Activated CD8-positive, alpha-beta T cell treated with anti-CD3 and anti-CD28 coated beads for 36 hours (primary cell): Measurements from ENCODE around the gene RNASEH1. TPM values are rescaled to one million over a fixed set of nuclear protein-coding genes. Genes with fewer than 3 reads are reported as not detected.
"Not testable (repeated sequence)": the region's sequence is repeated elsewhere in the genome, so short reads cannot be mapped to it uniquely, and the experiment has no call there.

Experiments used
- ATAC-seq: fragments of 200-7000 bp; cut with Tn5 transposase; one replicate; pipeline ENCODE4 v1.10.0; 2021; ENCODE audit warnings: mild to moderate bottlenecking, moderate library complexity
- CTCF ChIA-PET: fragments of 350-600 bp; sonication (Branson Sonifier 250); formaldehyde crosslinking; loops from one replicate; lab custom pipeline; 2021; ENCODE audit warnings: antibody characterized with exemption; lab: Charles Lee
- POLR2A ChIA-PET: fragments of 350-600 bp; sonication (Branson Sonifier 250); formaldehyde crosslinking; loops from one replicate; lab custom pipeline; 2021; ENCODE audit warnings: antibody characterized with exemption; lab: Charles Lee
- DNase-seq: peaks from one replicate; pipeline ENCODE4 v3.0.0-alpha.2; 2020
- H3K27ac Mint-ChIP-seq: one replicate; pipeline ENCODE4 v1.8.0; 2021; ENCODE audit warnings: mild to moderate bottlenecking, mixed read lengths
- H3K27me3 Mint-ChIP-seq: one replicate; pipeline ENCODE4 v1.8.0; 2021; ENCODE audit warnings: mixed read lengths
- H3K36me3 Mint-ChIP-seq: one replicate; pipeline ENCODE4 v1.8.0; 2021; ENCODE audit warnings: low read depth, mixed read lengths
- H3K4me1 Mint-ChIP-seq: one replicate; pipeline ENCODE4 v1.8.0; 2021; ENCODE audit warnings: low read depth, mixed read lengths
- H3K4me3 Mint-ChIP-seq: one replicate; pipeline ENCODE4 v1.8.0; 2021; ENCODE audit warnings: mild to moderate bottlenecking, moderate library complexity, mixed read lengths
- H3K9me3 Mint-ChIP-seq: one replicate; pipeline ENCODE4 v1.8.0; 2021; ENCODE audit warnings: mixed read lengths
- CTCF ChIP-seq: fragments of 200-600 bp; IDR thresholded peaks from one replicate; pipeline ENCODE4 v1.8.0; 2022; ENCODE audit warnings: antibody characterized with exemption, mild to moderate bottlenecking
- intact Hi-C: fragments of 100-400 bp; cut with micrococcal nuclease; formaldehyde crosslinking; loops from one replicate; pipeline ENCODE4 v1.10.0; 2022
- total RNA-seq, 2 experiments: library from RNA; stranded (reverse); gene quantifications; one replicate each; pipeline ENCODE4 v1.2.3, GENCODE V29; 2021

Gene RNASEH1
- total RNA-seq, 2 experiments from 2014 or later = 23.4 to 24.7 TPM

DNA sequence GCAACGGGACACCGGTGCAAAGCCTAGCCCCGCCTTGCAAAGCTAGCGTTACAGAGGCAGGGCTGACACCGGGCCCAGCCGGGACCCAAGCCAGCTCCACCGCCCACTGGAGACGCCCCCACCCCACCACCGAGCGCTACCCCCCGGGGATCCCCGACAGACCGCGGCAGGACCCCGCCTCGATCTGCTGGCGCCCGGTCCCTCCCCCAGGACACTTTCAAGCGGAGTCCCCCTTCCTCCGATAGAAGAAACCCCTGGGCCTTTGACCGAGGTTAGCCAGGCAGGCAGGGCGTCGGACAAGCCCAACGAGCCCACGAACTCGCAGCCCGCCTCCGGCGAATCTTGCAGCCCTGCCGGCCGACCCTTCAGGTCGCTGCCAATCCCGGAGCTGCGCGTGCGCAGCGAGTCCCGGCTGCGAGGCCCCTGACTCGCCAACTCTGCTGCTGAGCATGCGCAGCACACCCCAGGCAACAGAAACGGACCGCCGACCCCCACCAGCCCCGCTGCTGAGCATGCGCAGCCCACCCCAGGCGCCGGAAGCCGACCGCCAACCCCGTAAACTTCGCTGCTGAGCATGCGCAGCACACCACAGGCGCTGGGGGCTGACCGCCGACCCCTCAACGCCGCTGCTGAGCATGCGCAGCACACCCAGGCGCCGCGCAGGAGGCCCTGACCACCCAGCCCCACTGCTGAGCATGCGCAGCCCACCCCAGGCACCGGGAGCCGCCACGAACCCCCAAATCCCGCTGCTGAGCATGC is 39.5 kb downstream of the RNASEH1 start:
- peaks cover 24% of the 10 kb centered on the region for H3K36me3 Mint-ChIP-seq
- peak overlapping the region; percentile 89 for H3K4me3 Mint-ChIP-seq
- POLR2A ChIA-PET = interaction anchor here (0.8 to 1.2 kb wide), 4 partner anchors 14 to 61 kb away, joined by 3 read pairs; no protein-coding TSS in a partner anchor
- intact Hi-C loops = no loop called here
- ATAC-seq (peak; percentile 88), DNase-seq (peak; percentile 97)
- CTCF ChIA-PET = no interaction called here
- peaks cover 7% of the 10 kb centered on the region for H3K9me3 Mint-ChIP-seq
- peak overlapping the region; percentile 87 for H3K27ac Mint-ChIP-seq
- no peak for TF ChIP-seq CTCF
- H3K27me3 Mint-ChIP-seq = no peaks in the 10 kb centered on the region
- H3K4me1 Mint-ChIP-seq = peaks cover 26% of the 10 kb centered on the region

DNA sequence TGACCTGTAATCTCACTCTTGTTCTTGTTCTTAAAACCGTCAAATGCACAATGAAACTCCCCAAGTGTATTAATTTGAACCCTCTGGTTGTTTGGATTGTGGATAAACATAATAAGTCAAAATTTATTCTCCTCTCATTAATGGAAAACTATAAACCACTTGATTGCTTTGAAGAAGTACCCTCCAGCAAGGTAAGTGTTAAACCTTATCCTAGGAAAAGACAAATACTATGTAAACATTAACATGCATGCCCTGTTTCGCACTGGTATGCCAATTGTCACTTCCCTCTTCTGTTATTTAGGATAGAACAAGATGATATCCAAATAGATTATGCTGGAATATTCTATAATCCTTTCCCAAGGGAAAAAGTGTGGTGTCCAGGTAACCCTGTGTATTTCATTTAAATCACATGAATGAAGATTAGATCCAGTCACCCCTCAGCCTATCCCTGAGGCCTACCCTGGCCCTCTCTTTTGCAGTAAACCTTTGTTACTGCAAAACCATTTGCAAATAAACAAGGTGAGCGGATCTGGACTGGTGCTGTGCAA is 40.1 kb downstream of the RNASEH1 start:
- POLR2A ChIA-PET = interaction anchor here (0.8 to 1.2 kb wide), 3 partner anchors 14 to 61 kb away, joined by 3 read pairs; no protein-coding TSS in a partner anchor
- TF ChIP-seq CTCF = no peak
- H3K4me1 Mint-ChIP-seq = peaks cover 26% of the 10 kb centered on the region
- H3K27ac Mint-ChIP-seq = peak overlapping the region; percentile 87
- CTCF ChIA-PET = interaction anchor here (0.9 kb wide), 1 partner anchor 137 kb away, joined by 3 read pairs; no protein-coding TSS in a partner anchor
- peaks cover 29% of the 10 kb centered on the region for H3K36me3 Mint-ChIP-seq
- no peaks in the 10 kb centered on the region for H3K27me3 Mint-ChIP-seq
- H3K4me3 Mint-ChIP-seq = peak overlapping the region; percentile 89
- intact Hi-C loops = no loop called here
- ATAC-seq = no peak
- H3K9me3 Mint-ChIP-seq = peaks cover 7% of the 10 kb centered on the region
- DNase-seq = no peak

DNA sequence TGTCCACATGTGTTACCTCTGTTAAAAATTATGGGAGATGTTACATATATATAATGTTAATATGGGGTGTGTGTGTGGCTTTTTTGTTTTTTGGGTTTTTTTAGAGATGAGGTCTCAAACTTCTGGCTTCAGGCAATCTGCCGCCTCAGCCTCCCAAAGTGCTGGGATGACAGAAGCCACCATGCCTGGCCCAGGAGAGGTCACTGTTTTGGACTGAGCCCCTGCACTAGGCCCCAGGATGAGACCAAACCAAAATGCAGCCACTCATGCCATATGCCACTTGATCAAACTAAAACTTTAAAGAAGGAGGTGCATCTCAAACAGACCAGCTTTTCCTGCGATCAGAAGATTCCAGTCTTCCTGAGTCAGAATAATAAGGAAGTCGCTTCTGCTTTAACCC is 41.3 kb downstream of the RNASEH1 start:
- ChIA-PET CTCF (interaction anchor here (0.9 kb wide), 1 partner anchor 138 kb away, joined by 3 read pairs; no protein-coding TSS in a partner anchor), POLR2A (interaction anchor here (0.9 kb wide), 1 partner anchor 41 kb away, joined by 4 read pairs; the partner anchor contains the start of gene RNASEH1)
- Mint-ChIP-seq H3K4me1 (peaks cover 25% of the 10 kb centered on the region), H3K27me3 (no peaks in the 10 kb centered on the region), H3K36me3 (peaks cover 36% of the 10 kb centered on the region), H3K27ac (no peak overlapping the region), H3K4me3 (no peak overlapping the region), H3K9me3 (peaks cover 7% of the 10 kb centered on the region)
- ATAC-seq = no peak
- DNase-seq = no peak
- intact Hi-C loops = no loop called here
- TF ChIP-seq CTCF = no peak

GRCh38 chr2:3515438-3515837 is 42.7 kb downstream of the RNASEH1 start:
- Mint-ChIP-seq H3K4me1 (peaks cover 12% of the 10 kb centered on the region), H3K36me3 (peaks cover 43% of the 10 kb centered on the region)
- H3K9me3 Mint-ChIP-seq, H3K27ac Mint-ChIP-seq, H3K4me3 Mint-ChIP-seq, CTCF ChIA-PET, POLR2A ChIA-PET, ATAC-seq, DNase-seq, intact Hi-C loops, H3K27me3 Mint-ChIP-seq: not testable (repeated sequence)

DNA sequence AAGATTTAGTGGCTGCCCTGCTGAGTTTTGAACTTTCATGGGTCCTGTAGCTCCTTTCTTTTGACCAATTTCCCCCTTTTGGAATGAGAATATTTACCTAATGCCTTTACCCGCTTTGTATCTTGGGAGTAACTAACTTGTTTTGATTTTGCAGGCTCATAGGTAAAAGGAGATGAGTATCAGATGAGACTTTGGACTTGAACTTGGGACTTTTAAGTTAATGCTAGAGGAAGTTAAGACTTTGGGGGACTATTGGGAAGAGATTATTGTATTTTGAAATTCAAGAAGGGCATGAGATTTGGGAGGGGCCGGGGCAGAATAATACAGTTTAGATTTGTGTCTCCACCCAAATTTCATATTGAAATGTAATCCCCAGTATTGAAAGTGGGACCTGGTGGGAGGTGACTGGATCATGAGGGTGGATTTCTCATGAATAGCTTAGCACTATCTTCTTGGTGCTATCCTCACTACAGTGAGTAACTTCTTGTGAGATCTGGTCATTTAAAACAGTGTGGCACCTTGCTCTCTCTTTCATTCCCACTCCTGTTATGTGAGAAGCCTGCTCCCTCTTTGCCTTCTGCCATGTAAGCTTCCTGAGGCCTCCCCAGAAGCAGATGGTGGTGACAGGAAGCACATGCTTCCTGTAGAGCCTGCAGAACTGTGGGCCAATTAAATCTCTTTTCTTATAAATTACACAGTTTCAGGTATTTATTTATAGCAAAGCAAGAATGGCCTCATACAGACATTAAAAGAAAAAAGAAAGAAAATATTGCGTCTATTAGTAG is 44.9 kb downstream of the RNASEH1 start:
- Mint-ChIP-seq H3K4me1 (peaks cover 4% of the 10 kb centered on the region), H3K36me3 (peaks cover 54% of the 10 kb centered on the region), H3K27me3 (no peaks in the 10 kb centered on the region), H3K9me3 (peaks cover 12% of the 10 kb centered on the region), H3K4me3 (no peak overlapping the region), H3K27ac (no peak overlapping the region)
- intact Hi-C loops = no loop called here
- no peak for TF ChIP-seq CTCF
- DNase-seq (no peak), ATAC-seq (no peak)
- ChIA-PET CTCF (no interaction called here), POLR2A (interaction anchor here (0.8 kb wide), 1 partner anchor 135 kb away, joined by 3 read pairs; the partner anchor contains the start of gene EIPR1)
